COLO829 (cell line): ENCODE results near the gene FRAS1.
"Not testable (repeated sequence)": the region's sequence is repeated elsewhere in the genome, so short reads cannot be mapped to it uniquely, and the experiment has no call there.

Experiments
- DNase-seq: peaks from one replicate; pipeline ENCODE4 v3.0.0; 2012; ENCODE audit warnings: low spot score

Gene FRAS1

GRCh38 chr4:78441756-78442155, 384.6 kb downstream of the FRAS1 start:
- DNase-seq = no peak

- no peak for DNase-seq
Observed at GRCh38 chr4:78446619-78447018, 389.5 kb downstream of the FRAS1 start.

GRCh38 chr4:78451407-78451806, 394.3 kb downstream of the FRAS1 start:
- no peak for DNase-seq

DNA sequence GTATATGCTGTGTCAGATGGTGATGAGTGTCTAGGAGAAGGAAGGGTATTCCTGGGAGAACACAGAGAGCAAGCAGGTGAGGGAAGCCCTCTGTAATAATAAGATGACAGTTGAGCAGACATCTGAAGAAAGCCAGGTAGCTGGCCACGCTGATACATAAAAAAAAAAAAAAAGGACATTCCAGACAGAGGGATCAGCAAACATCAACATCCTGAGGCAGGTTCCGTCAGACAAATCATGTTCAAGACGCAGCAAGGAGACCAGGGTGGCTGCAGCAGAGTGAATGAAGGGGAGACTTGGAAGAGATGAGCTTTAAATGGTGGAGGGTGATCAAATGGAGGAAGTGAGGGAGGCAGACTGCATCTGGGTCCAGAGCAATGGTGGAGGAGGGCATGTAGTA, 396.9 kb downstream of the FRAS1 start:
- no peak for DNase-seq

DNA sequence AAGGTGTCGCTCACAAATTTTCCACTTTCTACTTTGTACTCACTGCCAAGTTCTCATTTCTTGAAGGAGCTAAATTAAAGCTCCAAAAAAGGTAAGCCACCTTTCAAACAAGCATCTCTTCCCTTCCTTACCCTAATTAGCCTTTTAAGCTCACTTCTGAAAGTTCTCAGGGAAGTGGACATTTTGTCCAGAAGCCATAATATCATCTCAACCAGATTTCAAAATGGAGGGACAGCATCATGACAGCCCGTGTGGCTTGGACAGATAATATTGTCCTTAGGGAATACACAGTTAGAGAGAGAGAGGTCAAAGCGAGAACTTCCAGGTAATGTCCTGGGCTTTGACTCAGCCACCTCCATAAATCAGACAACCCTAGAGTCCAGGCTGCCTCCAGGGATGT, 400.6 kb downstream of the FRAS1 start:
- DNase-seq = no peak

- DNase-seq = no peak
Observed at GRCh38 chr4:78459327-78459726, 402.2 kb downstream of the FRAS1 start.

DNA sequence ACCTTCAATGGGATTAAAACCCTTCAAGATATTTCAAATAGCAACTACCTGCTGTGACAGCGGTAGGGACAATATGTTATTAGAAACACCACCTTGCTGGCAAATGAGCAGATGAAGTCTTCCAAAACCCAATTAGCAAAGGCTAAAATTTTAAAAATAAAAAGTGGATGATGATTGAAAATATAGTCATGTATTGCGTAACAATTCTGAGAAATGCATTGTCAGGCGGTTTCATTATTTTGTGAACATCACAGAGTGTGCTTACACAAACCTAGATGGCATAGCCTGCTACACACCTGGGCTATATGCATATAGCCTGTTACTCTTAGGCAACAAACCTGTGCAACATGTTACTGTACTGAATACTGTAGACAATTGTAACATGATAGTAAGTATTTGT, 403.2 kb downstream of the FRAS1 start:
- no peak for DNase-seq

DNA sequence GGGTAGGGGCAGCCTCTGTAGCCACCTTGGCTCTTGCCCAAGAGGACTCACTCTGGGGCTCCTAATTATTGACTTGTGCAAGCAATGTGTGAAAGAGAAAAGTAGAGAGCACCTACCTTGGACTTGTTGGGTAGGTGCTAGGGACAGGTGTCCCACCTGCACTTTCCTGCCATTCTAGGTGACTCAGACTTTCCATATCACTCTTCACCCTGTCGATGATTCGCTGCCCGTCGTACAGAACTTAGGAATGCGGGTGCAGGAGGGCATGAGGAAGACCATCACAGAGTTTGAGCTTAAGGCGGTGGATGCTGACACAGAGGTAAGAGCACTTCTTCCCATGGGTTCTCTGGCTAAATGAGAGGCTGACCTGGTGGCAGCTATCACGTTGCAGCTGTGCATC, 407.1 kb downstream of the FRAS1 start:
- DNase-seq = no peak

DNA sequence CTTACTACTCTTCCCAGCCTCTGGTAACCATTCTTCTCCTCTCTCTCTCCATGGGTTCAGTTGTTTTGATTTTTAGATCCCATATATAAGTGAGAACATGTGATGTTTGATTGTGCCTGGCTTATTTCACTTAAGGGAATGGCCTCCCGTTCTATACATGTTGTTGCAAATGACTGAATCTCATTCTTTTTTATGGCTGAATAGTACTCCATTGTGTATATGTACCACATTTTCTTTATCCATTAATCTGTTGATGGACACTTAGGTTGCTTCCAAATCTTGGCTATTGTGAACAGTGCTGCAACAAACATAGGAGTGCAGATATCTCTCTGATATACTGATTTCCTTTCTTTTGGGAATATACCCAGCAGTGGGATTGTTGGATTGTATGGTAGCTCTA, 410.1 kb downstream of the FRAS1 start:
- not testable (repeated sequence) for DNase-seq

- DNase-seq = no peak
Observed at GRCh38 chr4:78468272-78468671, 411.1 kb downstream of the FRAS1 start.

DNA sequence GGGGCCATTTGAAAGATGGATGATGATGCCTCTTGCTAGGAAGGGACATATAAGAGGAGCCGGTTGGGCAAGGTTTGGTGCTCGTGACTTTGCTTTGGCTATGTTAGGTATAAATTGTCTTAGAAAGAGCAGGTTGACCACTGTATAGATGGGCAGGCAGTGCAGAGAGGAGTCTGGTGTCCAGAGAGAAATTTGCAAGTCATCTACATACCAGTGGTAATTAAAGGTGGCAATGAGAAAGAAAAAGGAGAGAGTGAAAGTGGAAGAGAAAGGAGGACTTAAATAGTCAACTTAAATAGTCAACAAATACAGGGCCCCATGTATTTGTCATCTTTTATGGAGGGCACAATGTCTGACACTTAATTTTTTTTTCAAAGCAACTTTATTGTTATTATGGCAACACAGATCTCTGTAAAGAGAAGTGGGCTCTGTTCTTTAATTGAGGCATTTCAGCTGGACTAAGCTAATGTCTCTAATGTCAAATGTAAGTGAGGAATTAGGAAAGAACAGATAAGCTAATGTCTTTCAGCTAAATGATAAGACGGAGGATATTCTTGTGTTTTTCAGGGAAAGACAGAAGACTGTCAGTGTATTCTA, 419.1 kb downstream of the FRAS1 start:
- DNase-seq = no peak

DNA sequence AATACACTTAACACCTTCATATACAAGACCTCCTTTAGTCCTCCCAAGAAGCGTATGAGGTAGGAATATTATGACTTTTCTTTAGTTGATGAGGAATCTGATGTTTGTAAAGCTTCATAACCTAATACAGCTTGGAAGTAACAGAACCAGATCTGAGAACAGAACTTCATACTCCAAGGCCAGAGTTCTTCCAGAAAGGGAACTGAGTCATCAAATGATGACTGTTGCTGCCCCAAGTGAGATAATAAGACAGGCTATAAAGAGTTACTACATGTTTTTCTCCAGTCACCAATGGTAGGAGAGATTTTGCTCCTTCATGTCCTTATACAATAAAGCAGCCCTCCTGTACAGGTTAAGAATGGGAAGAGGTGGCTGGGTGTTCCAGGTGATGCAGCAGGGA, 420.2 kb downstream of the FRAS1 start:
- DNase-seq = no peak

- DNase-seq = no peak
Observed at GRCh38 chr4:78478523-78478922, 421.4 kb downstream of the FRAS1 start.

- no peak for DNase-seq
Observed at GRCh38 chr4:78480286-78480685, 423.2 kb downstream of the FRAS1 start.

GRCh38 chr4:78481180-78481579, 424.1 kb downstream of the FRAS1 start:
- DNase-seq = peak; percentile 78

- DNase-seq = no peak
Observed at GRCh38 chr4:78482281-78482680, 425.2 kb downstream of the FRAS1 start.

- no peak for DNase-seq
Observed at GRCh38 chr4:78483811-78484210, 426.7 kb downstream of the FRAS1 start.

DNA sequence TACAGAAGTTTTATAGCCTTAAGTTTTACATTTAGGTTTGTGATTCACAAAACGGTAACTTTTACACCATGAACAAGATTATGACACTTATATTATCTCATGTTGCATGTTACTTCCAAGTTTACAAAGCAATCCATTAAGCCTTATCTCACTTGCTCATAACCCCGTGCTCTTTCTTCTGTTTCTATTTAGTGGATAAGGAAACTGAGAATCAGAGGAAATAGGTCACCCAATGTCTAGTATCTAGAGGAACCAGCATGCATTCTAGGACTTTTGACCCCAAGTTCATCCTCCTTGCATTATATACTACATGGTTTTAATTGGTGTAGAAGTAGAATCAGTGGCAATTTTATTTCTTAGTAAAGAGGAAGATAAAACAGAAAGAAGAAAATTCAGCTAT, 427.5 kb downstream of the FRAS1 start:
- DNase-seq = peak; percentile 14

- no peak for DNase-seq
Observed at GRCh38 chr4:78493731-78494130, 436.6 kb downstream of the FRAS1 start.

- DNase-seq = no peak
Observed at GRCh38 chr4:78496021-78496643, 439.0 kb downstream of the FRAS1 start.

DNA sequence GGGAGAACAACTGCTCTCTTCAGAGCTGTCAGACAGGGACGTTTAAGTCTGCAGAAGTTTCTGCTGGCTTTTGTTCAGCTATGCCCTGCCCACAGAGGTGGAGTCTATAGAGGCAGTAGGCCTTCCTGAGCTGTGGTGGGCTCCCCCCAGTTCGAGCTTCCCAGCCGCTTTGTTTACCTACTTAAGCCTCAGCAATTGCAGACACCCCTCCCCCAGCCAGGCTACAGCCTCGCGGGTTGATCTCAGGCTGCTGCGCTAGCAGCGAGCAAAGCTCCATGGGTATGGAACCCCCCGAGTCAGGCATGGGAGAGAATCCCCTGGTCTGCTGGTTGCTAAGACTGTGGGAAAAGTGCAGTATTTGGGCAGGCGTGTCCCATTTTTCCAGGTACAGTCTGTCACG, 449.1 kb downstream of the FRAS1 start:
- DNase-seq = not testable (repeated sequence)

GRCh38 chr4:78509043-78509442, 451.9 kb downstream of the FRAS1 start:
- no peak for DNase-seq

- DNase-seq = no peak
Observed at GRCh38 chr4:78510108-78510507, 453.0 kb downstream of the FRAS1 start.

- no peak for DNase-seq
Observed at GRCh38 chr4:78510681-78511080, 453.6 kb downstream of the FRAS1 start.
